ENCODE results near the gene FRG2B. TPM values are rescaled to one million over a fixed set of nuclear protein-coding genes. Genes with fewer than 3 reads are reported as not detected.

The FRG2B gene
- total RNA-seq (2022; extraction: Qiagen RNA extraction), result 0.08 to 0.16 TPM (median 0.14 TPM) in 5 replicates

DNA sequence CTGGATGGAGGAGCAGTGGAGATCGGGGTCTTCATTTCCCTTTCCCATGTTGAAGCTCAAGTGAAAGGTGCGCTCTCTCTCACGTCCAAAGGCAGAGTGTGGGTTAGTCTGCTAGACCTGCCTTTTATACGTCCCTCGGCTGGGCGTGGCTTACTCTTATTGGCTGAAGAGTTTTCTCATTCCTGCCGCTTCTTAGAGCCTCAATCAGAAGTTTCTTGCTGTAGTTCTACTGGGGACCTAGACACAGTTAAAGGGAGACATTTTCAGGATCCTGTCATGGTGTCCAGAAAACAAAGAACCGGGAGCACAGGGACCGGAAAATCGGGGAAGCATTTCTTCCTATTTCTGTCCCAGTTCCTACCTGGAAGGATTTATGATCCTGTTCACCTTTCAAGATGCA, at the start of gene FRG2B:
Gene FRG2B (minus strand): TSS at position 101 of the 400 bp plus-strand sequence. CDS start 53 bp downstream, at position 48.

Other genes with a start within 250 kb of the FRG2B start
- gene PAOX, start 247.5 kb downstream of the FRG2B start, total RNA-seq (2022; extraction: Qiagen RNA extraction), result 1.5 to 2.4 TPM (median 2.0 TPM) in 5 replicates
- 43.3 to 54.1 TPM (median 51.3 TPM) in 5 replicates for gene MTG1, start 232.6 kb downstream of the FRG2B start, total RNA-seq (2022; extraction: Qiagen RNA extraction)
- gene SPRN, start 202.2 kb downstream of the FRG2B start, total RNA-seq (2022; extraction: Qiagen RNA extraction), result 0.30 to 0.39 TPM (median 0.32 TPM) in 5 replicates
- gene SCART1, start 172.8 kb downstream of the FRG2B start, total RNA-seq (2022; extraction: Qiagen RNA extraction), result 0.10 to 0.32 TPM (median 0.20 TPM) in 5 replicates
- 0.15 to 0.40 TPM (median 0.23 TPM) in 4 of 5 replicates, not detected in the other for gene CYP2E1, start 99.4 kb downstream of the FRG2B start, total RNA-seq (2022; extraction: Qiagen RNA extraction)
- gene SYCE1, start 61.2 kb downstream of the FRG2B start, total RNA-seq (2022; extraction: Qiagen RNA extraction), result not detected in 5 replicates

Data from A549 treated with AZD2906 at 1 μM for 4 hours (cell line).